Mesenchymal stem cell (in vitro differentiated cells and primary cell): ENCODE measurements around the gene STIMATE. TPM values are rescaled to one million over a fixed set of nuclear protein-coding genes. Genes with fewer than 3 reads are reported as not detected.

Experiments used
- DNase-seq: peaks from one replicate; pipeline ENCODE4 v3.0.0-alpha.2; 2013
- H2AFZ ChIP-seq: one replicate; pipeline ENCODE4 v1.6.1; 2013; ENCODE audit warnings: low read depth, mild to moderate bottlenecking, control low read depth, inconsistent platforms, low read length, moderate library complexity
- H2AK5ac ChIP-seq: 2 replicates; pipeline ENCODE4 v1.6.1; 2013; ENCODE audit warnings: low read length, moderate library complexity, mild to moderate bottlenecking, inconsistent platforms; ENCODE audit not compliant: severe bottlenecking
- H2BK120ac ChIP-seq: one replicate; pipeline ENCODE4 v1.6.1; 2013; ENCODE audit warnings: low read depth, mild to moderate bottlenecking, inconsistent platforms, low read length, moderate library complexity
- H2BK12ac ChIP-seq, 2 experiments: one replicate each; pipeline ENCODE4 v1.6.1; 2013; ENCODE audit warnings: inconsistent platforms in 2 of 2, low read length in 2 of 2, mild to moderate bottlenecking in 2 of 2, moderate library complexity in 2 of 2, control low read depth in 1 of 2
- H2BK15ac ChIP-seq: one replicate; pipeline ENCODE4 v1.6.1; 2013; ENCODE audit warnings: mild to moderate bottlenecking, low read depth, inconsistent platforms; ENCODE audit not compliant: poor library complexity, severe bottlenecking
- H2BK5ac ChIP-seq: 2 replicates; pipeline ENCODE4 v1.6.1; 2013; ENCODE audit warnings: low read depth, mild to moderate bottlenecking, low read length, control low read depth, inconsistent platforms; ENCODE audit not compliant: poor library complexity, severe bottlenecking
- H3K14ac ChIP-seq, 2 experiments: one replicate each; pipeline ENCODE4 v1.6.1; 2013; ENCODE audit warnings: inconsistent platforms in 2 of 2, low read length in 2 of 2, control low read depth in 1 of 2, mild to moderate bottlenecking in 1 of 2, moderate library complexity in 1 of 2
- H3K18ac ChIP-seq, 2 experiments: one replicate each; pipeline ENCODE4 v1.6.1; 2013; ENCODE audit warnings: inconsistent platforms in 2 of 2, low read length in 2 of 2, control low read depth in 1 of 2, low read depth in 1 of 2, mild to moderate bottlenecking in 1 of 2
- H3K23ac ChIP-seq, 2 experiments: one replicate each; pipeline ENCODE4 v1.6.1; 2013; ENCODE audit warnings: inconsistent platforms in 2 of 2, low read length in 2 of 2, mild to moderate bottlenecking in 2 of 2, moderate library complexity in 2 of 2, control low read depth in 1 of 2
- H3K27ac ChIP-seq: 2 replicates; pipeline ENCODE4 v1.5.1; 2013; ENCODE audit warnings: mild to moderate bottlenecking, moderate library complexity, low read length, control low read depth, inconsistent platforms; ENCODE audit not compliant: poor library complexity, severe bottlenecking
- H3K27me3 ChIP-seq, 2 experiments: 2 replicates each; pipeline versions ENCODE4 v1.6.1 to v1.7.0; 2013; ENCODE audit warnings: low read length in 2 of 2, mild to moderate bottlenecking in 2 of 2, moderate library complexity in 2 of 2, control low read depth in 1 of 2, inconsistent platforms in 1 of 2; ENCODE audit not compliant: control insufficient read depth in 1 of 2, insufficient read depth in 1 of 2
- H3K36me3 ChIP-seq, 2 experiments: 2 replicates each; pipeline versions ENCODE4 v1.6.1 to v1.7.0; 2013; ENCODE audit warnings: low read length in 2 of 2, control low read depth in 1 of 2, inconsistent platforms in 1 of 2, low read depth in 1 of 2, mild to moderate bottlenecking in 1 of 2; ENCODE audit not compliant: insufficient read depth in 2 of 2, control insufficient read depth in 1 of 2
- H3K4ac ChIP-seq, 2 experiments: one replicate each; pipeline ENCODE4 v1.6.1; 2013; ENCODE audit warnings: inconsistent platforms in 2 of 2, low read length in 2 of 2, mild to moderate bottlenecking in 2 of 2, moderate library complexity in 2 of 2, control low read depth in 1 of 2, low read depth in 1 of 2
- H3K4me1 ChIP-seq: 2 replicates; pipeline ENCODE4 v1.6.1; 2013; ENCODE audit warnings: low read depth, low read length, control low read depth; ENCODE audit not compliant: control insufficient read depth, insufficient read depth
- H3K4me2 ChIP-seq: 2 replicates; pipeline ENCODE4 v1.6.1; 2013; ENCODE audit warnings: low read length, mild to moderate bottlenecking, inconsistent platforms; ENCODE audit not compliant: poor library complexity, severe bottlenecking
- H3K4me3 ChIP-seq, 2 experiments: 2 replicates each; pipeline versions ENCODE4 v1.5.1 to v1.7.0; 2013; ENCODE audit warnings: low read length in 2 of 2, mild to moderate bottlenecking in 2 of 2, control low read depth in 1 of 2, low read depth in 1 of 2; ENCODE audit not compliant: insufficient read depth in 1 of 2
- H3K79me1 ChIP-seq: replicated peaks from 2 replicates; pipeline ENCODE4 v1.6.1; 2013; ENCODE audit warnings: mild to moderate bottlenecking, control low read depth, low read length, inconsistent platforms; ENCODE audit not compliant: poor library complexity, severe bottlenecking
- H3K9ac ChIP-seq: 2 replicates; pipeline ENCODE4 v1.7.0; 2013; ENCODE audit warnings: mild to moderate bottlenecking, low read length, moderate library complexity
- H3K9me3 ChIP-seq: 2 replicates; pipeline ENCODE4 v1.7.0; 2013; ENCODE audit warnings: mild to moderate bottlenecking, low read length; ENCODE audit not compliant: control insufficient read depth
- H4K8ac ChIP-seq: one replicate; pipeline ENCODE4 v1.6.1; 2013; ENCODE audit warnings: inconsistent platforms, mild to moderate bottlenecking, low read length, moderate library complexity
- H4K91ac ChIP-seq: one replicate; pipeline ENCODE4 v1.6.1; 2013; ENCODE audit warnings: mild to moderate bottlenecking, low read length, inconsistent platforms
- WGBS: methylation state at CpG from one replicate; pipeline ENCODE4 v1.1.7; 2013; ENCODE audit warnings: mixed read lengths; 5-methylcytosine and 5-hydroxymethylcytosine counted together
- polyA plus RNA-seq, 2 experiments: library from polyadenylated mRNA; stranded (reverse); fragments of 200-250 nt; gene quantifications; one replicate each; pipeline ENCODE4 v1.2.3, GENCODE V29; 2013

Gene STIMATE
- polyA plus RNA-seq (2013, experiment 1 of 2), result 17.9 TPM
- polyA plus RNA-seq (2013, experiment 2 of 2), result 16.0 TPM

GRCh38 chr3:52897130-52898122 lies at the start of gene STIMATE:
TSS of gene STIMATE (minus strand) at chr3:52897548. CDS start at chr3:52897450, 98 bp downstream.
- under 1% methylated on average over 66 of the region's 85 CpGs for WGBS
- H2AK5ac ChIP-seq, result no peak within 1 kb of the TSS
- H2BK15ac ChIP-seq, result peak within 1 kb of the TSS; percentile 83
- peaks cover 0 to 3% of the 10 kb centered on the region in 2 experiments for H3K36me3 ChIP-seq
- peak within 1 kb of the TSS in 1 of 2 experiments; percentile 32 for H3K4ac ChIP-seq
- H3K23ac ChIP-seq, result no peak within 1 kb of the TSS
- peak within 1 kb of the TSS; percentile 78 for H2AFZ ChIP-seq
- peak within 1 kb of the TSS in 1 of 2 experiments; percentile 61 for H3K14ac ChIP-seq
- peak within 1 kb of the TSS; percentile 97 for H3K4me2 ChIP-seq
- no peak within 1 kb of the TSS for H2BK12ac ChIP-seq
- no peaks in the 10 kb centered on the region for H3K9me3 ChIP-seq
- peak within 1 kb of the TSS; percentile 63 for H4K91ac ChIP-seq
- peak within 1 kb of the TSS; percentile 90 for H3K9ac ChIP-seq
- peak within 1 kb of the TSS in 1 of 2 experiments; percentile 52 for H3K18ac ChIP-seq
- H2BK120ac ChIP-seq, result no peak within 1 kb of the TSS
- no peak within 1 kb of the TSS for H2BK5ac ChIP-seq
- DNase-seq, result peak; percentile 81
- peaks cover 5% of the 10 kb centered on the region for H3K4me1 ChIP-seq
- peaks cover 26% of the 10 kb centered on the region for H3K79me1 ChIP-seq
- no peak within 1 kb of the TSS for H3K27ac ChIP-seq
- no peaks in the 10 kb centered on the region for H3K27me3 ChIP-seq
- H4K8ac ChIP-seq, result peak within 1 kb of the TSS; percentile 7
- H3K4me3 ChIP-seq, result peak within 1 kb of the TSS; percentile 89 to 97

GRCh38 chr3:52939600-52939999 lies 42.3 kb upstream of the STIMATE start:
- Histone ChIP-seq H2AK5ac (no peak overlapping the region), H3K23ac (no peak overlapping the region), H3K4me3 (no peak overlapping the region), H3K36me3 (no peaks in the 10 kb centered on the region), H3K4me2 (no peak overlapping the region), H3K9ac (no peak overlapping the region), H4K91ac (no peak overlapping the region), H3K4me1 (no peaks in the 10 kb centered on the region), H4K8ac (no peak overlapping the region), H2BK120ac (no peak overlapping the region), H2BK12ac (no peak overlapping the region), H3K14ac (no peak overlapping the region), H3K18ac (no peak overlapping the region), H3K9me3 (no peaks in the 10 kb centered on the region), H2BK5ac (no peak overlapping the region), H2BK15ac (no peak overlapping the region), H3K4ac (no peak overlapping the region), H2AFZ (no peak overlapping the region), H3K27ac (no peak overlapping the region), H3K27me3 (no peaks in the 10 kb centered on the region), H3K79me1 (no peaks in the 10 kb centered on the region)
- DNase-seq, result no peak

GRCh38 chr3:52934630-52935530 lies 37.5 kb upstream of the STIMATE start:
- Histone ChIP-seq H2BK15ac (no peak overlapping the region), H4K91ac (no peak overlapping the region), H3K14ac (no peak overlapping the region), H2AFZ (no peak overlapping the region), H3K36me3 (no peaks in the 10 kb centered on the region), H2AK5ac (no peak overlapping the region), H3K18ac (no peak overlapping the region), H2BK12ac (no peak overlapping the region), H3K4me1 (no peaks in the 10 kb centered on the region), H3K4me2 (no peak overlapping the region), H3K23ac (no peak overlapping the region), H3K9me3 (no peaks in the 10 kb centered on the region), H3K27ac (no peak overlapping the region), H2BK5ac (no peak overlapping the region), H3K27me3 (no peaks in the 10 kb centered on the region), H2BK120ac (no peak overlapping the region), H3K4me3 (no peak overlapping the region), H3K9ac (peak overlapping the region; percentile 44), H3K79me1 (no peaks in the 10 kb centered on the region), H4K8ac (no peak overlapping the region), H3K4ac (no peak overlapping the region)
- peak; percentile 66 for DNase-seq
- 21% methylated on average over 6 of the region's 8 CpGs for WGBS
